IMR-90 (cell line): ENCODE measurements around the gene PEX7.

Experiments
- BHLHE40 ChIP-seq: fragments of 150-350 bp; IDR thresholded peaks from 2 replicates; pipeline ENCODE4 v1.6.1; 2016; ENCODE audit warnings: mild to moderate bottlenecking, low read depth, low read length
- CEBPB ChIP-seq: IDR thresholded peaks from 2 replicates; pipeline ENCODE4 v1.6.1; 2012; ENCODE audit warnings: low read depth, low read length, improper control_type of control experiment
- CTCF ChIP-seq: conservative IDR thresholded peaks from 2 replicates; pipeline ENCODE4 v1.5.1; 2012; ENCODE audit warnings: mild to moderate bottlenecking, low read depth, low read length, improper control_type of control experiment
- MAFK ChIP-seq: IDR thresholded peaks from 2 replicates; pipeline ENCODE4 v1.6.1; 2012; ENCODE audit warnings: low read depth, low read length, improper control_type of control experiment
- MXI1 ChIP-seq: IDR thresholded peaks from 2 replicates; pipeline ENCODE4 v1.6.1; 2012; ENCODE audit warnings: low read depth, mild to moderate bottlenecking, low read length, moderate library complexity, borderline replicate concordance
- POLR2A ChIP-seq: IDR thresholded peaks from 2 replicates; pipeline ENCODE4 v1.6.1; 2012; ENCODE audit warnings: mild to moderate bottlenecking, low read depth, low read length
- RFX5 ChIP-seq: IDR thresholded peaks from 2 replicates; pipeline ENCODE4 v1.8.0; 2012; ENCODE audit warnings: low read depth, mild to moderate bottlenecking, low read length, moderate library complexity
- SMC3 ChIP-seq: fragments of 150-350 bp; IDR thresholded peaks from 2 replicates; pipeline ENCODE4 v1.6.1; 2016; ENCODE audit warnings: low read depth, mild to moderate bottlenecking, antibody characterized with exemption, low read length, moderate library complexity

DNA sequence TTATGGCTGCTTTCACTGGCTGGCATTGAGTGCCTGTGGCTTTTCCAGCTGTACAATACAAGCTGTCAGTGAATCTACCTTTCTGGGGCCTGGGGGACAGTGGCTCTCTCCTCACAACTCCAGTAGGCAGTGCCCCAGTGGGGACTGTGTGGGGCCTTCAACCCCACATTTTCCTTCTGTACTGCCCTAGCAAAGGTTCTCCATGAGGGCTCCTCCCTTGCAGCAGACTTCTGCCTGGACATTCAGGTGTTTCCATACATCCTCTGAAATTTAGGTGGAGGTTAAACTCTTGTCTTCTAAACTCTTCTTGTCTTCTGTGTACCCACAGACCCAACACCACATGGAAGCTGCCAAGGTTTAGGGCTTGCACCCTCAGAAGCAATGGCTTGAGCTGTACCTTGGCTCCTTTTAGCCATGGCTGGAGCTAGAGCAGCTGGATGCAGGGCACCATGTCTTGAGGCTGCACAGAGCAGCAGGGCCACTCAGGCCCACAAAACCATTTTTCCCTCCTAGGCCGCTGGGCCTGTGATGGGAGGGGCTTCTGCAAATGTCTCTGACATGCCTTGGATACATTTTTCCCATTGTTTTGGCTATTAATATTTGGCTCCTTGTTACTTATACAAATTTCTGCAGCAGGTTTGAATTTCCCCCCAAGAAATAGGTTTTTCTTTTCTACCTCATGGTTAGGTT, 9.6 kb downstream of the PEX7 start:
- TF ChIP-seq BHLHE40 (no peak), RFX5 (no peak), POLR2A (no peak), CTCF (no peak), CEBPB (no peak), MAFK (no peak), SMC3 (no peak), MXI1 (no peak)
